Fibroblast of the aortic adventitia (primary cell): Measurements from ENCODE around the gene ZNF670. TPM values are rescaled to one million over a fixed set of nuclear protein-coding genes. Genes with fewer than 3 reads are reported as not detected.
A peak's percentile ranks its signal among the peaks of the same experiment; 100 is the strongest.

ENCODE experiments used
- DNase-seq: peaks from one replicate; pipeline ENCODE4 v3.0.0-alpha.2; 2010; ENCODE audit warnings: low read depth
- H3K4me3 ChIP-seq: 2 replicates; pipeline ENCODE4 v1.5.1; 2011; ENCODE audit warnings: low read depth, mild to moderate bottlenecking, control low read depth, low read length, moderate library complexity
- CTCF ChIP-seq: IDR thresholded peaks from 2 replicates; pipeline ENCODE4 v1.5.1; 2011; ENCODE audit warnings: mild to moderate bottlenecking, low read length, control low read depth, inconsistent platforms; ENCODE audit not compliant: insufficient read depth
- total RNA-seq: library from RNA; depleted of rRNA; stranded (reverse); fragments of >200 nt; gene quantifications from 2 replicates; pipeline ENCODE4 v1.2.3, GENCODE V29; 2012; ENCODE audit warnings: low replicate concordance

The ZNF670 gene
- total RNA-seq, 1 donor = 3.6 TPM

- DNase-seq = no peak
- H3K4me3 ChIP-seq = no peak overlapping the region
- no peak for TF ChIP-seq CTCF
Measured at GRCh38 chr1:247089616-247090375, 11.2 kb upstream of the ZNF670 start.

GRCh38 chr1:247088967-247089366 lies 10.4 kb upstream of the ZNF670 start:
- DNase-seq = no peak
- no peak overlapping the region for H3K4me3 ChIP-seq
- no peak for TF ChIP-seq CTCF

- TF ChIP-seq CTCF = no peak
- no peak overlapping the region for H3K4me3 ChIP-seq
- DNase-seq = no peak
Measured at GRCh38 chr1:247087256-247087655, 8.6 kb upstream of the ZNF670 start.

GRCh38 chr1:247085310-247085709 lies 6.7 kb upstream of the ZNF670 start:
- H3K4me3 ChIP-seq = no peak overlapping the region
- TF ChIP-seq CTCF = no peak
- no peak for DNase-seq

GRCh38 chr1:247084771-247085170 lies 6.2 kb upstream of the ZNF670 start:
- no peak for TF ChIP-seq CTCF
- no peak for DNase-seq
- H3K4me3 ChIP-seq = no peak overlapping the region

- no peak for TF ChIP-seq CTCF
- peak overlapping the region; percentile 82 for H3K4me3 ChIP-seq
- no peak for DNase-seq
Measured at GRCh38 chr1:247079141-247079874, 697 bp upstream of the ZNF670 start.

GRCh38 chr1:247077876-247078257 lies 744 bp downstream of the ZNF670 start:
- peak; percentile 11 for DNase-seq
- no peak for TF ChIP-seq CTCF

More at GRCh38 chr1:247077876-247078257, 744 bp downstream of the ZNF670 start:
- H3K4me3 ChIP-seq = peak overlapping the region; percentile 82
